GM19351 (cell line): ENCODE measurements around the gene CASR.

ENCODE experiments used
- ATAC-seq: cut with Tn5 transposase; IDR thresholded peaks from one replicate; pipeline ENCODE4 v1.9.1; 2021; ENCODE audit warnings: mild to moderate bottlenecking, moderate library complexity; ENCODE audit not compliant: unreplicated experiment

The CASR gene

DNA sequence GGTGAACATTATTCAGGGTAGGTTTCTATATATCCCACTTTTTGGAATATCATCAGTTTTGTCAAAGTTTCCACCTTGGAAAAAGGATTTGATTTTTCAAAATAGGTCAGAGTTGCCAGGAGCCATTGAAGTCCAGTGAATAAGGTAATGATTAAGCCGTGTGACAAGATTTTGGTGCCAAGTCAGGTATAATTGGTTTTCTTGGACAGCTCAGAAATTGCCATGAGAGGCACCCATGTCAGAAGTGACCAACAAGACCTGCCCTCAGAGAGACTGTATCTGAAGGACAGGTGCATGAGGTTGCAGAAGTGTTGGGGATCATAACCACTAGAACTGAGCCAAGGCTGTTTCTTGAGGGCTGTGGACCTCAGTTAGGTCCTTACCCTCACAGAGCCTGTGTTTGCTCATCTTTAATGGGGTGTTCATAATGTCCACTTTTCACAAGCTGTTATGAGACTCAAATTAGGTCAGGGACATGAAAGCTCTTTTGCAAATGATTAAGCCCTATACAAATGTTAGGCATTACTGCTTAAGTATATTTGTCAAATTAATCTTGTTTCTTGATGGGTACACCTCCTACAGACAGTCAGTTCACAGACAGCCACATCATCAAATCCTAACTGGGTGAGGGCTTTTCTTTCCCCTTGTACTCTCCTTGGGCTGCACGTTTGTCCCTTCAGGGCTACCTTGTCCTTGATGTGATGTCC is 32.3 kb downstream of the CASR start:
- ATAC-seq = no peak

DNA sequence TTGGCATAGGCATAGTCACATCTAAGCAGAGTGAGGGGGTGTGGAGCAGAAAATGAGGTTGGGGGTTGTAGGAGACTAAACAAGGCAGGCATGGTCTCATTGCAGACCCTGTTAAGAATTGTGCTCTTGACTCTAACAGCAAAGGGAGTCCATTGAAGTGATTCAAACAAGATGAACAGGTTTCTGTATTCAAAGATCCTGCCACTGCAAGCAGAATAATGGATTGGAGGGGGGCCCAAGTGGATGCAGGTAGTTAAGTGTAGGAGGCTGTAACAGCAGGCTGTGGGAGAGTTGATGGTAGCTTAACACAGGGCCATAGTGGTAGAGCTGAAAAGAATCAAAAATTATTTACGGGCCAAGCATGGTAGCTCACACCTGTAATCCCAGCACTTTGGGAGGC is 34.4 kb downstream of the CASR start:
- no peak for ATAC-seq

GRCh38 chr3:122219242-122219872 is 35.9 kb downstream of the CASR start:
- no peak for ATAC-seq

DNA sequence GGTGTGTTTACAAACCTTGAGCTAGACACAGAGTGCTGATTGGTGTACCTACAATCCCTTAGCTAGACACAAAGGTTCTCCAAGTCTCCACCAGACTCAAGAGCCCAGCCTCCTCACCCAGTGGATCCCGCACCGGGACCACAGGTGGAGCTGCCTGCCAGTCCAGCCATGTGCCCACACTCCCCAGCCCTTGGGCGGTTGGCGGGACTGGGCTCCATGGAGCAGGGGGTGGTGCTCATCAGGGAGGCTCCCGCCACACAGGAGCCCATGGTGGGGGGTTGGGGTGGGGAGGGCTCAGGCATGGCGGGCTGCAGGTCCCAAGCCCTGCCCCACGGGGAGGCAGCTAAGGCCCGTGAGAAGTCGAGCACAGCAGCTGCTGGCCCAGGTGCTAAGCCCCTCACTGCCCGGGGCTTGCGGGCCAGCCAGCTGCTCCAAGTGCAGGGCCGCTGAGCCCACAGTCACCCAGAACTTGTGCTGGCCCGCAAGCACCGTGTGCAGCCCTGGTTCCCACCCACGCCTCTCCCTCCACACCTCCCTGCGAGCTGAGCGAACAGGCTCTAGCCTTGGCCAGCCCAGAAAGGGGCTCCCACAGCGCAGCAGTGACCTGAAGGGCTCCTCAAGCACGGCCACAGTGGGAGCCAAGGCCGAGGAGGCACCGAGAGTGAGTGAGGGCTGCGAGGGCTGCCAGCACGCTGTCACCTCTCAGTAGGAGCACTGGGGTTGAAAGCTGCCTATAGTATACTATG is 43.7 kb downstream of the CASR start:
- ATAC-seq = no peak

DNA sequence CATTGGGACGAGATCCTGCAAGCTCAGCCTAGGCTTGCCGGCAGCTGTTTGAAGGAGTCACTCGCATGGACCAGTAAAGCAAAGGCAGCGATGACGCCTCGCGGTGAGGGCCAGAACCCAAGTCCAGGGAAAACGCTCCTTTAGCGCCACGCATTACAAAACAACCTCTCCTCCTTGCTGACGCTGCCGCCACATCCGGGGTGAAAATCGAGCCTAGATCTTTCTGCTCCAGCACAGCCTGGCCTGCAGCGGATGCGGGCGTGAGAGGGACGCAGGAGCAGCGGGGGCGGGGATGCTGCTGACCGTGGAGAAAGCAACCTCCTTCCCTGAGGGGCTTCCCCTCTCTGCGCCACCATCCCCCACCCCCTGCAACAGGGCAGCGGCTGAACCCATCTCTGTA is 46.7 kb downstream of the CASR start:
- no peak for ATAC-seq

GRCh38 chr3:122231465-122232157 is 48.1 kb downstream of the CASR start:
- ATAC-seq = no peak

GRCh38 chr3:122232485-122232884 is 49.0 kb downstream of the CASR start:
- ATAC-seq = peak; percentile 4

DNA sequence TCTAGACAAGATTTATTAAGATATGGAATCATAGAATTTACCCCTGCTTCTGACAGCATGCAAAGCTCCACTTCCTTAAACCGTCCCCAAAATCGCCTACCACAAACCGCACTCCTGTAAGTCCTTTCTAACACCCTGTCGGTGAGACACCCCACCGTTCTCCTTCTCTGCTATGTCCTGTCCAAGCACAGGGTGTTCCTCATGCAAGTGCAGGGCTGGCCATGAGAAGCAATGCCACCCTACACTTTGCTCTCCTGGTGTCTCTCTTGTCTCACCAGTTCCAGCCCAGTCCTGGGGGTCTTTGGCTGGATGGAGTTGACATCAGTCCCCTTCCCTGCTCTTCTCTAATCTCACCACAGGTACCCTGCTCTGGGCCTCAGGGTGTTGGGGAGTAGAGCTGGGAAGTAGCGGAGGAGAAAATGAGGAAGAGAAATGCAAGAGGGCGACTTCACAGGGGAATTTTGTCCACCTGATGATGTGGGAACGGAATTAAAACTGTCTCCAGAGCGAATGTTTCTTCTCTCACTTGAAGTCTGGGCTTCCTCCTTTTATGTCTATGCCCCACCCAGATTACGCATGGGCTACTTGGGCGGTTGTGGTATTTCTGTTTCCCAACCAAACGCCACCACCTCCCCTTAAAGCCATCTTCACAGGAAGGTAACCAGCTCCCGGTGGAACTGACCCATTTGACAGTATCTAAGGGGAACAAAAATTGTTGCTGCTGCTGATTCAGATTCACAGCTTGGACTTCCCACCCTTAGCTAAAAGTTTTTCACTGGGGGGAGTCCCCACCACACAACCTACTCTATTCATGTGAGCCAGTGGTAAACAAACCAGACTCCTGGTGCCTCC is 49.9 kb downstream of the CASR start:
- peak; percentile 80 for ATAC-seq

DNA sequence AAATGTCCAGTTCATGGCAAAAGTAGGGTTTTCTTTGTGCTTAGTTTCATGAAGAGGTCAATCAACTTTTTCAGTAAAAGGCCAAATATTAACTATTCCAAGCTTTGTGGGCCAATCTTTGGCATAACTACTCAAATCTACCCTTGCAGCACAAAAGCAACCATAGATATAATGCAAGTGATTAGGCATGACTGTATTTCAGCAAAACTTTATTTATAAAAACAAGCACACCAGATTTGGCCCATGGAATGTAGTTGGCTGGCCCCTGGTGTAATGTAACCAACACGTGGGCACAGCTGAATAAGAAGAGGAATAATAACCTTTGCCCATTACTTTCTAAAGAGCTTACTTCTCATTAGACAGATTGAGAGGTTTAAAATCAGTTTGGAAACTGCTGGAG is 50.6 kb downstream of the CASR start:
- no peak for ATAC-seq

- peak; percentile 47 for ATAC-seq
Observed at GRCh38 chr3:122235147-122235546, 51.7 kb downstream of the CASR start.

- ATAC-seq = no peak
Observed at GRCh38 chr3:122239112-122239511, 55.6 kb downstream of the CASR start.

DNA sequence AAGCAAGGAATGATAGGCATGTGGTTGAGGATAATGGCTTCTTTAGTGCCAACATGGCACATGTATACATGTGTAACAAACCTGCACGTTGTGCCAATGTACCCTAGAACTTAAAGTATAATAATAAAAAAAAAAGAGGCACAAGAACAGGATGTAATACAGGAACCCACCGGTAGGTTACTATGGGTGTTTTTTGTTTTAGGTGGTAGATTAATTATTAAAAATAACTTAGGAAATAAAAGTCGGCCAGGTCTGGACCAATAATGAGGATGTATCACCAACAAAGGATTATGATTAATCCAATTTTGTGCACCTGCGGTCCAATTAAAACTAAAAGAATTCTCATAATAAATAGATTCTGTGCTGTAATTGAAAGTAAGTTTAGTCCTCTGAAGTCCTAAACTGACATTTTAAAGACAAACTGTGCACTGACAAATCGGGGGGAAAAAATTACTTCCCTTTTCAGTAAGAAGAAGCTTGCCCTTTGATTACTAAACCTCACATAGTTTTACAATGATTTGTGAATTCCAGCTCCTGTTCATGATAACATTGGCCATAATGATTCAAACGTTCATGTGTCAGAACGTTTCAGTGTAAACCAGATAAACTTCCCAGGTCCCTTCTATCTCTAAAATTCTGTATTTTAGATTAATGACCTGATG is 62.2 kb downstream of the CASR start:
- ATAC-seq = peak; percentile 52

- ATAC-seq = no peak
Observed at GRCh38 chr3:122246199-122246598, 62.7 kb downstream of the CASR start.

DNA sequence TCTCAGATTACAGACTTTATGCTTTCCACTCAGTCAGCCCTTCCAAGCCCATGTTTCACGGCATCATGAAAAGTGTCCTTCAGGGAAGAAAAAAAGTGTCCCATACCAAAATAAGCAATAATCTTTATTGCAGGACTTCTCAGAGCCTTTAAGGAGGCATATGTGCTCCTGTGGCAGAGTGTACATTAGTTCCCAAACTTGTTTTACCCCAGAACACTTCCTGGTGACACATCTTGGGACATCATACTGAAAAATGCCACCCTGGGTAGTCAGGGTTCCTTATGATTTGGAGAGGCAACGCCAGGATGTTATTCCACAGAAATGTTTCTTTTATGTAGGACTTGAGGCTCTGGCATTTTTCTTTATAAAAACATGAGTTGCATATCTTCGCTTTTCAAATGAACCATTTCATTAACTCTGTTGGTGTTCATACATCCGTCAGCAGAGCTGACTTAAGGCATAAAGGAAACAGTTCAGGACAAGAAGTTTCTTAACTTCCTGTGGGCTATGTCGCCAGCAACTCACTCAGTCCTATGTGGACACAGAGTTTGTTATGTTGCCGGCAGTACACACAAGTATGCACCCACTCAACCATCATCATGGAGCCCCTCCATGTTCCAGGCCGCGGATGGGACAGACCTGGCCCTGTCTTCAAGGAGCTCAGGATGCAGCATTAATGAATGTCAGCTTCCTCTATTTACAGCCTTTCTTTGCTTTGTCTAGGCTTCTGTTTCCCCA is 63.8 kb downstream of the CASR start:
- ATAC-seq = no peak

DNA sequence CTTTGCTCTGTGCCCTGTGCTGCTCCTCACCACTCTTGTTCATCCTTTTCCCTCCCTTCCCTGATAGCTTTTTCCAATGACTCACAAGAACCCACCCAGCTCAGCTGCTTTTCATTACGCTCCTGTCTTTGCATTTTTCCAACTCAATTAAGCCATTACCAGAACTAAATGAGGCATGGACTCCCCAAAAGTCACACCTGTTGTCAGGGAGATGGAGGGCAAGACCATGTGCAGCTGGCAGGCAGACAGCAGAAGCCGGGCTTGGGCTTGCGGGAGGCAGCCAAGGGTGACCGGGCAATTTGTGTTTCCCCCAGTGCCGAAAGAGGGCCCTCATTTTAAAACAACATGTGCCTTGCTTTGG is 64.3 kb downstream of the CASR start:
- ATAC-seq = peak; percentile 49

DNA sequence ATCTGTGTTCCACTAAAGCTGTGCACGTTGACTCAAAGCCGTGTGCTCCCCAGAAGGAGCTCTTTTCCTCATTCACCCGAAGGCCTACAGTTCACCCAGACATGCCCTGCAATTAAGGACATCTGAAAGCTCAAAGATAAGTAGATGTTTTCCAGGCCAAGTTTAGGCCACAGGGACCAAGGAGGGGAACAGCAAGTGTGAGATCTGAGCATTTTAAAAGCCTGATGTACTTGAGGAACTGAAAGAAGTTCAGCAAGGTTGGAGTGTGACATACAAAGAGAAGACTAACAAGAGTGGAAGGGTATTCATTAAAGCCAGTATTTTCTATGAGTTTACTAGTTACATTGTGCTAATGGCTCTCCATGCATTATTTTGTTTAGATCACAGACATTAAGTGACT is 68.0 kb downstream of the CASR start:
- no peak for ATAC-seq

DNA sequence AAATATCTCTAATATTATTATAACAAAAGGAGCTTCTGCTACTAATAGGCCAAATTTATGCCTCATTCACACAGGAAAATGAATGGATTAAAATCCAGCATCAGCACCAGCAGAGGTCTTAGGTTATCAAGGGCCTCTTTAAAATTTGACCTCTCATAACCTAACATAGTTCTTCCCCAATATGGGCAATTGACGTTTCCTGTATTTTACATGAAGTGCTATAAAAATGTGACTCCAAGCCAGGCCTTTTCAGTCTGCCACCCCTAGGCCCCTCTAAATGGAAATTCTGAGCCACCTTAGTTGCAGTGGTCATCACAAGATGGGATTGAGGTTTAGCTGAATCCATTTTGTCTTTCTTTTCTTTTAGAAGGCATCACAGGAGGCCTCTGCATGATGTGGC is 70.1 kb downstream of the CASR start:
- no peak for ATAC-seq

- ATAC-seq = peak; percentile 86
Observed at GRCh38 chr3:122255757-122256439, 72.4 kb downstream of the CASR start.
